Vagina (tissue), 2 donors: ENCODE measurements around the gene POLR2C. TPM values are rescaled to one million over a fixed set of nuclear protein-coding genes. Genes with fewer than 3 reads are reported as not detected.

Experiments
- DNase-seq, 2 donors: peaks; one replicate each; pipeline ENCODE4 v3.0.0-alpha.2; 2017; ENCODE audit errors: extremely low spot score in 2 of 2
- H3K27ac ChIP-seq: fragments of 200-600 bp; sonication (generic); one replicate; pipeline ENCODE4 v1.5.1; 2019
- H3K27me3 ChIP-seq: fragments of 200-600 bp; sonication (generic); one replicate; pipeline ENCODE4 v1.5.1; 2019
- H3K36me3 ChIP-seq, 2 donors: fragments of 200-600 bp; sonication (generic); one replicate each; pipeline ENCODE4 v1.5.1; 2017 to 2019
- H3K4me1 ChIP-seq: fragments of 200-600 bp; sonication (generic); one replicate; pipeline ENCODE4 v1.5.1; 2019
- H3K4me3 ChIP-seq, 2 donors: fragments of 200-600 bp; sonication (generic); 1 replicate in 1 of 2; 2 replicates in 1 of 2; pipeline ENCODE4 v1.5.1; 2016 to 2019
- H3K9me3 ChIP-seq: fragments of 200-600 bp; sonication (generic); one replicate; pipeline ENCODE4 v1.5.1; 2019
- CTCF ChIP-seq, 3 experiments: fragments of 450-650 bp in 2 of 3; fragments of 200-600 bp in 1 of 3; sonication (generic) in 1 of 3; IDR thresholded peaks; one replicate each; pipeline ENCODE4 v1.5.1; 2017 to 2019; ENCODE audit warnings: antibody characterized with exemption in 3 of 3, mild to moderate bottlenecking in 2 of 3, moderate library complexity in 2 of 3
- POLR2A ChIP-seq, 2 donors: fragments of 450-650 bp; IDR thresholded peaks; one replicate each; pipeline ENCODE4 v1.6.1; 2017; ENCODE audit warnings: antibody characterized with exemption in 2 of 2, mild to moderate bottlenecking in 2 of 2, moderate library complexity in 2 of 2
- POLR2AphosphoS5 ChIP-seq, 2 donors: sonication (generic); formaldehyde crosslinking; IDR thresholded peaks; one replicate each; pipeline ENCODE4 v1.9.0; 2017; ENCODE audit warnings: antibody characterized with exemption in 2 of 2, mild to moderate bottlenecking in 2 of 2, low read depth in 1 of 2; ENCODE audit not compliant: insufficient read depth in 1 of 2
- intact Hi-C: fragments of 100-400 bp; cut with DNase I; formaldehyde crosslinking; loops from one replicate; pipeline ENCODE4 v1.15.1; 2023
- total RNA-seq: library from RNA; depleted of rRNA; stranded (reverse); fragments of >200 nt; gene quantifications from one replicate; pipeline ENCODE4 v1.2.3, GENCODE V29; 2016

POLR2C gene
- total RNA-seq, 1 donor from 2014 or later: 127 TPM

DNA sequence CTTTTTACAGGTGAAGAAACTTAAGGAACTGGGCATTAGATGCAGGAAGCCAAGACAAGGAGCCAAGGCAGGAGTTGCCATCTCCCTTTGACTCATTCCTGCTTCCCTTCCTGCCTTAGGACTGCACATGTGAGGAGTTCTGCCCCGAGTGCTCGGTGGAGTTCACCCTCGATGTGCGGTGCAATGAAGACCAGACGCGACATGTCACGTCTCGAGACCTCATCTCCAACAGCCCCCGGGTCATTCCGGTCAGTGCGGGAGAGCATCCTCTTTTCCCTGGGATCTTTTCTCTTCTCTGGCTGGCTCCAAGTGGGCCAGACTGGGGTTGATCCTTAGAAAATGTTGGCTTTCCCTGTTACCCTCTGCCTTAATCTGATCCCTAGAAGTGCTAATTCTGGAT is 6.6 kb downstream of the POLR2C start:
- intact Hi-C loops: no loop called here

GRCh38 chr16:57469917-57470470 is 7.5 kb downstream of the POLR2C start:
- DNase-seq: no peak
- H3K4me1 ChIP-seq: peaks cover 34% of the 10 kb centered on the region
- H3K27me3 ChIP-seq: no peaks in the 10 kb centered on the region
- intact Hi-C loops: no loop called here
- TF ChIP-seq POLR2AphosphoS5 (IDR thresholded peaks at IDR 0.05; ENCODE audit: insufficient read depth in 1 of 2, low read depth in 1 of 2) (no peak), CTCF (IDR thresholded peaks at IDR 0.05) (no peak), POLR2A (IDR thresholded peaks at IDR 0.05) (no peak)
- no peak overlapping the region for H3K4me3 ChIP-seq
- H3K9me3 ChIP-seq: no peaks in the 10 kb centered on the region
- no peak overlapping the region for H3K27ac ChIP-seq
- H3K36me3 ChIP-seq: peaks cover 0 to 64% of the 10 kb centered on the region in 2 donors

More for the DNA sequence above, 6.6 kb downstream of the POLR2C start:
- no peak overlapping the region for H3K27ac ChIP-seq
- H3K4me3 ChIP-seq: no peak overlapping the region
- H3K27me3 ChIP-seq: no peaks in the 10 kb centered on the region
- H3K9me3 ChIP-seq: no peaks in the 10 kb centered on the region
- no peak for DNase-seq
- H3K36me3 ChIP-seq: peaks cover 0 to 73% of the 10 kb centered on the region in 2 donors
- TF ChIP-seq POLR2A (IDR thresholded peaks at IDR 0.05) (no peak), CTCF (IDR thresholded peaks at IDR 0.05) (no peak), POLR2AphosphoS5 (IDR thresholded peaks at IDR 0.05; ENCODE audit: insufficient read depth in 1 of 2, low read depth in 1 of 2) (no peak)
- H3K4me1 ChIP-seq: peaks cover 43% of the 10 kb centered on the region

DNA sequence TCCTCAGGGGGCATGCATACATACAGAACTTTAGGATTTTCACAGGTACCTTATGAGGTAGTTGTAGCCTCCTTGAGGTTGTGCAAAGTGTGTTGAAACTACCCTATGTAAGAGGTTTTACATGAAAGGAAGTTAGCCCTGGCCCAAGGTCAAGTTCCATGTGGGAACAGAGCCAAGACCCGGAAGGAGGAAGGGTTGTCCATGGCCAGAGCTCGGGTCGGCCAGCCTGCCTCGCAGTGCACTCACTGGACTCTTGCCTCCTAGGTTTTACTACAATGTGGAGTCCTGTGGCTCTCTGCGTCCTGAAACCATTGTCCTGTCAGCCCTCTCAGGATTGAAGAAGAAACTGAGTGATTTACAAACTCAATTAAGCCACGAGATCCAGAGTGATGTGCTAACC is 8.2 kb downstream of the POLR2C start:
- no peaks in the 10 kb centered on the region for H3K27me3 ChIP-seq
- H3K4me1 ChIP-seq: peaks cover 31% of the 10 kb centered on the region
- intact Hi-C loops: no loop called here
- TF ChIP-seq POLR2A (IDR thresholded peaks at IDR 0.05) (no peak), POLR2AphosphoS5 (IDR thresholded peaks at IDR 0.05; ENCODE audit: insufficient read depth in 1 of 2, low read depth in 1 of 2) (no peak), CTCF (IDR thresholded peaks at IDR 0.05) (no peak)
- H3K9me3 ChIP-seq: no peaks in the 10 kb centered on the region
- no peak overlapping the region for H3K4me3 ChIP-seq
- H3K36me3 ChIP-seq: peaks cover 0 to 59% of the 10 kb centered on the region in 2 donors
- no peak for DNase-seq
- no peak overlapping the region for H3K27ac ChIP-seq

GRCh38 chr16:57471209-57471608 is 8.7 kb downstream of the POLR2C start:
- Histone ChIP-seq H3K36me3 (peaks cover 0 to 54% of the 10 kb centered on the region in 2 donors), H3K4me3 (no peak overlapping the region), H3K4me1 (peaks cover 36% of the 10 kb centered on the region), H3K27ac (no peak overlapping the region), H3K27me3 (no peaks in the 10 kb centered on the region), H3K9me3 (no peaks in the 10 kb centered on the region)
- TF ChIP-seq POLR2AphosphoS5 (IDR thresholded peaks at IDR 0.05; ENCODE audit: insufficient read depth in 1 of 2, low read depth in 1 of 2) (no peak), POLR2A (IDR thresholded peaks at IDR 0.05) (no peak), CTCF (IDR thresholded peaks at IDR 0.05) (no peak)
- intact Hi-C loops: no loop called here
- no peak for DNase-seq

DNA sequence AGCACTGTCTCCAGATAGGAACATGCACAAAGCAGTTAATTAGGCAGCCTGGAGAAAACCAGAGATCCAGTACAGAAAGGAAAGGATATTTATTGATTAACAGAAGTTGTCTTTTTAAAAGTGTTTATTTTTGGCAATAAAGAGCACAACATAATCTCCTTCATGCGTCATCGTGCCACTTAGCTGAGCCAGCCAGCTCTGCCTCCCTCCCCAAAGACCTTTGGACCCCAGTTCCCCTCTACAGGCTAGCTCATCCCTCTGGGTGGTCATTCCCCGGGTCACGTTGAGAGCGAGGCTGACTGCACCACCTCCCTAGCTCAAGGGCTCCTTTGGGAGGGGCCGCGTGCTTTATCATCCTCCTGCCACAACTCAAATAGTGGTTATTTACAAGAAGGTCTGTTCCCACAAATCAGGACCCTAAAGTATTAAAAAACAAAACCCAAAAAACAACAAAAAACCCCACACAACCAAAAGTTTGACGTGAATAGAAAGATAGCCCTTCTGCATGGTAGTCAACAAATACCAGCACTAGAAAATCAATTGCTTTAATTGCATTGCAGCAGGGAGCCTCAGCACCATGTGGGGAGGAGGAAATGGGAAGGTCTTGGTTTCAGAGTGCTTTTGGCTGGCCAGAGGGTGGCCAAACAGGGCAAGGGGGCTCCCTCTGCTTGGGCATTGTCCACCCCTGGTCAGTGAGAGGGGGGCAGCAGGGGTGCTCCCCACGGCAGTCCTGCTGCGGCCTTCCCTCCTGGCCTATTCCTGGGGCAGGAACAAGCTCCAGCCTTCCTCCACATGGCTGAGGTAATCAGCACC is 9.6 kb downstream of the POLR2C start:
- no peak overlapping the region for H3K4me3 ChIP-seq
- H3K4me1 ChIP-seq: peaks cover 44% of the 10 kb centered on the region
- intact Hi-C loops: no loop called here
- DNase-seq: no peak
- peaks cover 0 to 50% of the 10 kb centered on the region in 2 donors for H3K36me3 ChIP-seq
- no peaks in the 10 kb centered on the region for H3K9me3 ChIP-seq
- TF ChIP-seq POLR2A (IDR thresholded peaks at IDR 0.05) (no peak), POLR2AphosphoS5 (IDR thresholded peaks at IDR 0.05; ENCODE audit: insufficient read depth in 1 of 2, low read depth in 1 of 2) (no peak), CTCF (IDR thresholded peaks at IDR 0.05) (no peak)
- no peaks in the 10 kb centered on the region for H3K27me3 ChIP-seq
- peak overlapping the region; percentile 17 for H3K27ac ChIP-seq
